Measurements from ENCODE around the gene GPC1.

Gene GPC1

DNA sequence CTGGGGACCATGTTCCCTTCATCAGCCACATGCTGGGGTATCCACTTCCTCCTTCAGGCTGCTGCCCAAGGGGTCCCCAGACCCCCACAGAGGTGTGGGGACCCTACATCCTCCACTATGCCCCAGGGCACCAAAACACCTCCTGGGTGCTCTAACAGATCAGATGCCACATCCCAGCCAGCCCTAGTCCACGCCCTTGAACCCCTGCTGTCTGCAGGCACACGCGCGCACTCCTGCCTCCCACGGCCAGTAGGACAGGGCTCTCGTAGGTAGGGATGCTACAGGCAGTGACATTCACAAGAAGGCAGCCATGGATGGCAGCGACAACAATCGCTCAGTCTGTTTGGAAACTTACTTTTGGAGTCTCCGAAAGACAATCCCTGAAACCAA, 3.0 kb upstream of the GPC1 start:
- no peak for DNase-seq

DNA sequence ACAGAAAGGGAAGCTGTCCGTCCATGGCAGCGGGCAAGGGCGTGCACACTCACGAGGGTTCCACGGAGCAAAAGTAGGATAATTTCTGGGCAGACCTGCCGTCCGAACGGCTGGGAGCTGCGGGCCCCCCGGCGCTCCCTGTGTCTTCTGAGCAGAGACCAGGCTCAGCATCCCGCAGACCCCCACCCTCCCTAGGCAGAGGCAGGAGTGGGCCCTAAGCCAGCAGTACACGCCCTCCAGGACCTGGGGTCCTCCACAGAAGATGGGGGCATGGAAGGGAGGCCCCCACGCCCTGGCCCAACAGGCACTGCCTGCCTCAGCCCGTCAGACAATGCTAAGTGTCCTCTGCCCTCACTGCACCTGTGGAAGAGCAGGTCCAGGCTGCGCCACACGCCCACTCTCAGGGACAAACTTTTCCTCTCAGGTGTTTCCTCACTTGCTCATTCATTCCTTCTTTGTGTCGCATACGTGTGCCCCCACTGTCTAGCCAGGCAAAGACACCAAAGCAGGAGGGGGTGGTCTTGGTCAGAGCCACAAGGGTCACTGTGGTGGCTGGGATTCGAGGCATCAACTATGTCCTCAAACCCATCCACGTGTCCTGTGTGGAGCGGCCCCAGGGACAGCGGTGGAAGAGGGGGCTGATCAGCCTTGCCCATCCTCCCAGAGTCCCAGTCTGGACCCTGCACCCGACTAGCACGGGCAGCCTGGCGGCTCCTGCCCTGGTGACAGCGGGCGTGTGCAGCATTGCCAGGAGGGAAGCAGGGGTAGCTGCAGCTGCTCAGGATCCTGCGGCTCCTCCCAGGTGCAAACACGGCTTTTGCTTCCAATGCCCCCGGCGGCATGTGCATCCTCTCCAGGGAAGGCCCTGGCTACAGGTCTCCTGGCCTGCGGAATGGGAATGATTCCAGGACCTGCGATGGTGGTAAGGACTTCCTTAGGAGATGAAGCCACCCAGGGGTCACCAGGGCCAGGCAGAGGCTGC, 2.4 kb upstream of the GPC1 start:
- no peak for DNase-seq

DNA sequence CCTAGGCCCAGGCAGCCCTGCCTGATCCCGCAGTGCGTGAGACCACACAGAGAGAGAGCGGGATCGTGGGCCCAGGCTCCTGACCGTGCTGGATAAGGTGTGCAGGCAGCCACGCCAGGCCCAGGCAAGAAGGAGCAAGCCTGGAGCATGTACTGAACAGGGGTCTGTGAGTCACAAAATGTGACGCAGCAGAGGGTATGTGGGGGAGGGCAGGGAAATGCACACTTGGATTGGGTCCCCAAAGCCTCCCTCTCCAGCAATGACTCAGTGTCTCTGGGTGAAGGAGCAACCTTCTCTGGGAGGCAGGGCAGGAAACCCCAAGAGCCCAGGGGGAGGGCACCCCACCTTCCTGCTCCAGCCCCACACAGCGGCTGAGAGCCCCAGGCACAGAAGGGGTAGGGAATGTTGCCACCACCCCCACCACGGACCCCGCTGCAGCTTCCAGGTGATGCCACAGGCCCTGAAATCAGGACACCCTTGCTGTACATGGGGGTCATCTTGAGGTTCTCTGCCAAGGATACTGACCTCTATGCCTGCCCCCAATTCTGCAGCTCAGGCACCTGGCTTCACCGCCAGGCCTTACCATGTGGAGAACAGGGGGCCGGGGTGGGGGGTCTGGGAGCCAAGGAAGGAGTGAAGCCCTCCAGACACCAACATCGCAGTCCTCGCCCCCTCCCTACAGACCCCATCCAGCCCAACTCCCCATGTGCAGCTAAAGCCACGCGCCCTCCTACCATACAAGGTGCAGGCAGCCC, 1.3 kb upstream of the GPC1 start:
- DNase-seq = no peak

DNA sequence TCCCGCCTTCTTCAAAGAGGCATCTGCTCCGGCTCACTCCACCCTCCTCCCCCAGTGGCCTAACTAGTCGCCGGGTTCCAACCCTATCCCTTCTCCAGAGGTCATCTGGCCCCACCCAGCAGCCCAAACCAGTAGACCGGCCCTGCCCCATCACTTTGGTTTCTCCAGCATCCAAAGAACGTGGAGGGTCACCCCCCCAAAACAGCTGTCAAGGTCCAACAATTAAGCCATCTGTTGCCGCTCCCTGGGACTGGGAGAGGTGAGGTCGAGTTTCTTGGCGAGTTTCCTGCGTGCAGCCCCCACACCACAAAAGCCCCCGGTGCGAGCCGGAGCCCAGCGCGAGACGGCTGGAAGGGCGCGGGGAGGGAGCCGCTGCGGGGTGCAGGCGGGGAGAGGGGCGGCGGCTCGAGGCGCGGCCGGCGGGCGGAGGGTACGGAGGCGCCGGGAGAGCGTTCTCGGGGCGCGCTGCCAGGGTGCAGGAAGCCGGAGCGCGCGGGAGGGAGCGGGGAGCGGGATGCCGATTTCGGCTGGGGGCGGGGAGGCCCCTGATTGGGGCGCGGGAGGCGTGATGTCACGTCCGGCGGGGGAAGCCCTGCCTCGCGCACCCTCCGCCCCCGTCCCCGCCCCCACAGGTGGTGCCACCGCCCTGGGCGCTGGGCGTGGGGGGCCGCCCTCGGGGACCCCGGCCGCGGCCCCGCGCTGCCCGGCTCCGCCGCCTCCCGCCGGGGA, 571 bp upstream of the GPC1 start:
- DNase-seq = peak; percentile 36

DNA sequence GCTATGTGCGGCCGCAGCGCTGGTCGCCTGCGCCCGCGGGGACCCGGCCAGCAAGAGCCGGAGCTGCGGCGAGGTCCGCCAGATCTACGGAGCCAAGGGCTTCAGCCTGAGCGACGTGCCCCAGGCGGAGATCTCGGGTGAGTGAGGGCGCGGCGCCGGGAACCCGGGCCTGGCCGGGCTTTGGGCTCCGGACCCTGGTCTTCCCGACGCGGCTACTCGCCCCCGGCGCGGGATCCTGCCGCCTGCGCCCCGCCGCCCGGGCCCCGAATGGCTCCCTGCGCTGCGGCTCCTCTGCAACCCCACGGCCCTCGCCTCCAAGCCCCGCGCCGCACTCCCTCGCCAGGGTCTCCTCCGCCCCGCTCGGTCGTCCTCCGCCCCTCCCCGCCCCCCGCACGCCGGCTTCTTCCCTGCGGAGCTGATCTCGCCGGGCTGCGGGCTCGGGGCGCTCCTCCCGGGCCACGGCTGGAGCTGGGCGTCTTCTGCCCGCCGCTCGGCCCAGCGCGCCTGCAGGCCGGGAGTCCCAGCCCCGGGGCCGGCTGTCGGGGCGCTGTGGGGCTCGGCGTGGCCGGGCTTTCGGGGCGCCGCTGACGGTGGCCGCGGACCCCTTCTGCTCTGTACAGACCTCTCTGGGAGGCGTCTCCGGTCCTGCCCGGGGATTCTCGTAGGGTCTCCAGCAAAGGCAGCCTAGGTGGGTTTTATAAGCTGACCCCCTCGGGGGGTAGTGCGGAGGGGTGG, 652 bp downstream of the GPC1 start:
- no peak for DNase-seq

DNA sequence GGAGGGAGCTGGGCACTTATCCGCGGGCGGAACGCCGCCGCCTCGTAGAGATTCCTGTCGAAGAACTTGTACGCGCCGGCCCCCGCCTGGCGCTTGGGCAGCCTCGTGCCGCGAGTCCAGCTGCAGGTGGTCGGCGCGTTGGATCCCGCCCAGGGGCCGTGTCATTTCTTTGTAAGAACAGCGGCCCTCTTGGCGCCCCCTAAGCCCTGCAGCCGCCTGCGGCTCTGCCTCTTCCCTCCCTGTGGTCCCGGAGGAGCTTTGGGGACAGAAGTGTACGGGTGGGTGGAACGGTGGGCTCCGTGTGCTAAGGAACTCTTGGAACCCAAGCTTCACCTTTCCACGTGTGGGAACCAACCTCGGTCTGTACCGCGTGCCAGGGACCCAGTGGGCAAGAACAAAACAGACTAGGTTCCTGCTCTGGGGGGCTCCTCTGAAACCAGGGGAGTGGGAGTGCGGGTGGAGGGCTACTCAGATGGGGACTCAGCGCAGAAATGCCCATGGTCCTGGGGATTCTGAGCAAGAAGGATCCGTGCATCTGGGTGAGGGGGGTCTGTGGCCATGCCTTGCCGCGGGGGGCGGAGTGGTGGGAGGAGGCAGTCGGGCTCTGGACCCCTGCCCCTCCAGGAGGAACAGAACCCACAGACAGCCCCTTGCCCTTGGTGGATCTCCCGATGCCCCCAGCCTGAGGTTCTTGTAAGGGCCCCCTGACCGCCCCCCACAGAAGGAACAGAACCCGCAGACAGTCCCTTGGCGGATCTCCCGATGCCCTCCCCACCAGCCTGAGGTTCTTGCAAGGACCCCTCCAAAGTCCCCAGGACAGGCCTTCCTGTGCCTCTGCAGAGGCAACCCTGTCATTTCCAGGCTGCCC, 1.5 kb downstream of the GPC1 start:
- no peak for DNase-seq

DNA sequence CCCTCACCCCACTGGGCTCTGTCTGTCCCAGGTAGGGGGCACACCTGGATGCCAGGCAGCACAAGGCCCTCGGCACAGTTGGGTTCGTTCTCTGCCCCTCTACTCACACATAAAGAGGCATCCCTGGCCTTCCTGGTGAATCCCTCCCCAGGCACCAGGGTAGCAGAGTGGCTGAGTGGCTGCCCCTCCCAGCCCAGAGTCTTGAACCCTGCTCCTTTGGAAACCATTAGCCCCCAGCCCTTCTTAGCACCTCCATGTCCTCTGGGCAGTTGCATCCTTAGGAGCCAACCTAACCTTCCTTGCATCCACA, 2.0 kb downstream of the GPC1 start:
- no peak for DNase-seq

DNA sequence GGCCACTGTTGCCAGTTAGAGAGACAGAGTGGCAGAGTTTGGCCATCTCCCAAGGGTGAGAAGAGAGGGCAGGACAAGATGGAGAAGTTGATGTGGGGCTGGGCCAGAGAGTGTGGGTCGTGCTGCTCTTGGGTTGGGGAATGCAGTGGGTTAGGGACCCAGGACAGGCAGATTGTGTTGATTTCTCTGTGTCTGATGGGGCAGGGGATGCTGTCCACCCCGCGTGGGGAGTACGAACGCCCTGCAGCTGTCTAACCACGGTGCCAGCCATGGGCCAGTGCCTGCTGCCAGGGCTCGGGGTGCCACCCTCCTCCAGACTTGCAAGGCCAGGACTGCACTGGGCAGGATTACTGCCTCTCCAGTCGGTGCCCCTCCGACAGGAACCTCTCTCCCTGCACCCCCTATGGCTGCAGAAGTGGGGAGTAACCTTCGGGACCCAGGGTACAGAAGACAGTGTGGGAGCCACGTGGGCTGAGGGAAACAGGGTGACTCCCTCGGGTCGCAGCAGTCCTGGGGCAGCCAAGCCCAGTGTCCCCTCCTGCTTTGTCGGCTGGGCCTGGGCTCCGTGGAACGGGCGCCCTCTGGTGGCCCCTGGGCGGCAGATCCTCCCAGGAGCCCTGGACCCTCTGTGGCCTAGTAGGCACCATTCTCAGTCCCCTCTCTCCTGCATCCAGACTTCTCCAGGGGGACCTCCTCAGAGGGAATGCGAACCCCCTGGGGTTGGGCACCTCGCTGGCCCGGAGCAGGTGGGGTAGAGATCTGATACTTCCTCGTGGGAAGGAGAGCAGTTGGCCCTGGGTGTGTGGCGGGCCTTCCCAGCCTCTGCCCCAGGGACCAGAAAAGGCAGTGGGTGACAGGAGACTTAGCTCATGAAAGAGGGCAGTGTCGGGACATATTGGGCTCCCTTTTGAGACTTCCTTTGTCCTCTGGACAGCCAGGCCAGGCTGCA, 2.7 kb downstream of the GPC1 start:
- DNase-seq = no peak

DNA sequence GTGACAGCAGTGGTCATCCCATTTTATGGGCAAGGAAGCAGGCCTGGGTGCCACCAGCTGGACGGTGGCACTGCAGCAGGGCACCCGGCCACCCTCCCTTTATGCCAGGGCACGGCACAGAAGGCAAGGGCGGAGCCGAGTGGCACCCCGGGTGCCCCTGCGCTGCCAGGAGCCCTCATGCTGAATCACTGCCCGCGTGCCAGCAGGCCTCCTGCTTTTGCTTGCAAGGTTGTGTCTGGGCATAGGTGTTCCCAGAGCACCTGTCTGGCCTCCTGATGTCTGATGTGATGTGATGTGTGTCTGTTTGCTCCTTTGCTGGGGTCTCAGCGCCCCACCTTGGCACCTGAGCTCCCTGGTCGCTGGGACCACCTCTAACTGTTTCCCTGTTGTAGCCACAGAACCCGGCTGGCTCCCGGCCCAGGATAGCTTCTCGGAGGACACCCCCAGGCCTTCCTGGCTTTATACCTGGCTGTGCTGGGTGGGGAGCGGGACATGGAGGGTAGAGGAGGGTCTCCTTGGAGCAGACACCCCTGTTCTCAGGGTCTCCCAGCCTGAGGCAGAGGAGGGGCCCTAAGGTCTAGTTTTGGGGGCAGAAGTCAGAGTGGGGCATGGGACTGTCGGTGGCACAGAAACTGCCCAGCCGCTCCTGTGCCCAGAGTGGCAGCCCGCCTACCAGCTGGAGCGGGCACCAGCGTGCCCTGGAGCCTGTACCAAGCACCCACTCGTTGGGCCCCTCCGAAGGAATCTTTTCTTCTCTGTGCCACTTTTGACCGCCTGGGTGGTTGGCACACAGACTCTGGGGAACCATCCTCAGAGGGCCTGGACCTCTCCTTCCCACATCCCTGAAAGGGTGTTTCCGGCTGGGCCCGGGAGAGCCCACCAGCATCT, 3.6 kb downstream of the GPC1 start:
- DNase-seq = no peak

DNA sequence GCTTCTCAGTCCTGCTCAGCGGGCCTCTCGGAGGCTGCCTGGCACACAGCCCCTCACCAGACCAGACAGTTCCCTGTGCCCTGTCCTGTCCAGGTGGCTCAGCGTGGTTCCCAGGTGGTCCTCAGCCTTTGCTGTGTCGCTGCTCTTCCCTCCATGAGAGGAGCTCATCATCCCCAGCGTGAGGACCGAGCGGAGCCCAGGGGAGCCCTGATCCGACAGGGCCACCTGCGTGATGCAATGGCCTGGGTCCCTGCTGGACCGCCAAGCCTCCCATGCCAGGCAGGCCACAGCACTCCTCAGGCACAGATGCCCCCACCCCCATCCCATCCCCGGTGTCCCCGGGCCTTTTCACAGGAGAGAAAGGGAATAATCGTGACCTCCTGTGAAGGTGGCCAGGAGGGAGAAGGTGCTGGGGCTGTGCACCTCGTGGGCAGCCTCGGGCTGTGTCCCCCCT, 4.3 kb downstream of the GPC1 start:
- no peak for DNase-seq

DNA sequence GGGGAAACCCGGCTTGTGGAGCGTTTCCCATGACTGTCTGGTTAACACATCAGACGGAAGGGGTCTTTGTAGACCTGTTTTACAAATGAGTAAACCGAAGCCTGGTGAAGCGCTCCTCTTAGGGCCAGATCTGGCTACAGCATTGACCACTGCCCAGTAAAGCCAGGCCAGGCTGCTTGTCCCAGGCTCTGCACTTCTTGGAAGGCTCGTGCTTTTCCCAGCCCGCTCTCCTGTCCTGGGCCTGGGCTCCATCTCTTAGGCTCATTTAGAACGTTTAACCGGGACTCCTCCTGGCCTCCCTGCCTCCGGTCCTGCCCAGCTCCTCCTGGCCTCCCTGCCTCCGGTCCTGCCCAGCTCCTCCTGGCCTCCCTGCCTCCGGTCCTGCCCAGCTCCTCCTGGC, 4.8 kb downstream of the GPC1 start:
- no peak for DNase-seq

DNA sequence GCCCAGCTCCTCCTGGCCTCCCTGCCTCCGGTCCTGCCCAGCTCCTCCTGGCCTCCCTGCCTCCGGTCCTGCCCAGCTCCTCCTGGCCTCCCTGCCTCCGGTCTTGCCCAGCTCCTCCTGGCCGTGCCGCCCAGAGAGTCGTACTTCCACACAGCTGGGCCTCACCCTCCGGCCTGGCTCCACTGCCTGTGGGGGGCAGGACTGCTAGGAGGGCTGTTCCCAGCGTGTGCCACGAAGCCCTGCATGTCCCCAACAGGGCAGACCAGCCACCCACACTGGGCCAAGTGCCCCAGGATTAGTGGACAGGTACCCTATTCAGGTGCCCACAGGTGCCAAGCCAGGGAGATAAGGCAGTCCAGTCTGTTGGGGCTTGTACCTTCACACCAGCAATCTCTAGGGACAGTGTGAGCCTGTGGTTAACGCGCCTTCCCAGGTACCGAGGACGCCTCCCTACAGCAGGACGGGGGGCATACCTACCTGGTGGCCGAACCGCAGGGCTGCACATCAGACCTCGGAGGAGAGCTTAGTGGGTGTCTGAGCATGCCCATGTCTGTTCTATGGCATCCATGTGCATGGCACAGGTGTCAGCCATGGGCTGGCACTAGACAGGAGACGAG, 5.3 kb downstream of the GPC1 start:
- no peak for DNase-seq

DNA sequence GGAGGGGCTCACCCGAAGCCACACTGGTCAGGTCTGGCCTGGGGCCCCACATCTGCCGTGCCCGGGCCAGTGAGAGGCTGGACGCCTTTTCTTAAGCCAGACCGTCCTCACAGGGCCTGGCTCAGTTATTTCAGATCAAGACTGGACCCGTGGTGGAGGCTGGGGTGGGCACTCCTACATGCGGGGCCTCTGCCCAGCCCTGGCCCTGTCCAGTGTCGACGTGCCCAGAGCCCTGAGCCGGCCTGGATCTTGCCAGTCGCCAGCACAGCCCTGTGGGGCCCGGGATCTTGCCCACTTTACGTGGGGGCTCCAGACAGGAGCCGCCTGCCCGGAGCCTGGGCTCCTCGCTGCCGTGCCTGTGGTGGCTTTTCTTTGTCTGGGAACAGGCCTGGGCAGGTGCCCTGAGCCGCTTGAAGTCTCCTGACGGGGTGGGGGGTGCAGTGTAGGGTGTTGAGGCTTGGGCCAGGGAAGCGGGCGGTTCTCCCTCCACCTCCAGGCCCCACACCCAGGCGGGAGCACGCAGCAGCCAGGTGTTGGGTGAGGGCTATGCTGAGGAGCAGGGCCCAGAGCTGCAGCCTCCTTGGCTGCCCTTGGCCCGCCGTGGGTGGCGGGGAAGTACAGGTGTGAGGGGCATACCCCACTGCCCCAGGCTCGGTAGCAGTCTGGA, 6.0 kb downstream of the GPC1 start:
- DNase-seq = no peak

DNA sequence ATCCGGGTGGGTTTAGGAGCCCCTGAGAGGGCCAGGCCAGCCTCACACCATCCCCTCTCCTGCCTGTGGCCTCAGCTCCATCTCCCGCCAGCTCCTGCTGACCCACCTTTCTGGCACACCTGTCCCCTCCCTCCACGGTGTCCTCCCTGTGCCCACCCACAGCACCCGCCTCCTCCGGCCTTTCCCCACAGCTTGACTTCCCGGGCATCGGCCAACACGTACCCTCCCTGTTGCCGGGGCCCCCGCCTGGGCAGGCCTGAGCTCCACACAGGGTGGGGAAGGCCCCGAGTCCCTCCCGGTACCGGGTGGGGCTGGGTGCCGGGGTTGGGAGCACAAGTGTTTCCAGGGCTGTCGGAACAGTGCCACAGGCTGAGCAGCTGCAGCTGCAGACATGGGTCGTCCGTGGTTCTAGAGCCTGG, 6.5 kb downstream of the GPC1 start:
- DNase-seq = no peak

DNA sequence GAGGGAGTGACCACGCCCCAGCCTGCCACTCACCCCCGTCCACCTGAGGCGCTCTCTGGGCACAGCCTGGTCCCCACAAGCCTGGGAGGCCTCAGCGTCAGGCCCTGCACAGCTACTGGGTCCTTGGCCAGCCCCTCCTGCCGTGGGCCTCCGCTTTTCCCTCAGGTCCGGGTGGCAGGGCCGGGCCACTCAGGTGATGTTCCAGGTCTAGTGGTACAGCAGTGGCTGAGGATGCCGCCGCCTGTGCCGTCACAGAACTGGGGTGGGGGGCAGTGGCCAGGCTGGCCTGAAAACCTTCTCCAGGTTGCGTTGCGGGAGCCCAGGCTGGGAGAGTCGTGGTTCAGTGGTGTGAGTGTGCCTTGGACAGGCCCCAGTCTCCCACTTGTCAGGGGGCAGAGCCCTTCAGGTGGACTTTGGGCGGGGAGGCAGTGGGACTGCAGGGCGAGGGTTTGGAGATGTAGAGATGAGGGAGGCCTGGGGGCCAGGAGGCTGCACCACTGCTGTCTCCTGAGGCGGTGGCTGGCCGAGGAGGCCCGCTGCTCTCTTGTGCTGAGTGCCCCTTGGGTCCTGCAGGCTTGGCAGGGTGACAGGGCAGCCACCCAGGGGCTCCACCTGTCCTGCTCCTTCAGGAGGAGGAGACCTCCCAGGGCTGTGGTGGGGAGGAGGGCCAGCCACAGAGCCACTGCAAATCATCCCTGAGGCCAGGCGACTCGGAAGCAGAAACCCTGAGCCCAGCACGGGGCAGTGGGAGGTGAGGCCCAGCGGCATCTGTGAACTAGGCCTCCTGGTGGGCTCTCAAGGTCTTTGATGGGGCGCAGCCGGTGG, 7.6 kb downstream of the GPC1 start:
- no peak for DNase-seq

DNA sequence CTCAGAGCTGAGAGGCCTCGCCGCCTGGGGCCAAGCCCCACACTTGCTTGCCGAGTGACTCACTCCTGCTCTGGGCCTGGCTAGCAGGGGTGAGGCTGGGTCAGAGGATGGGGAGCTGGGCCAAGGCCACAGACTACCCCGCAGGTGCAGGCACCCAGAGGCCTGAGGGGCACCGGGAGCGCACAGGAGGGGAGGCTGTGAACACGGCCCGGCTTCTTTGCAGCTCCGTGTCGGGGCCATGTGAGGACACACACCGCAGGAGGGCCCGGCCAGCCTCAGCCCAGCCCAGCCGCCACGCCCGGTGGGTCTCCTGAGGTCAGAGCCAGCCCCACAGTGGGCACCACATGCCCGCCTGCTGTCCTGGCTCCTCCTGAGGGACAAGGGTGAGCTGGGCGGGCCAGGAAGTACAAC, 8.4 kb downstream of the GPC1 start:
- DNase-seq = no peak

DNA sequence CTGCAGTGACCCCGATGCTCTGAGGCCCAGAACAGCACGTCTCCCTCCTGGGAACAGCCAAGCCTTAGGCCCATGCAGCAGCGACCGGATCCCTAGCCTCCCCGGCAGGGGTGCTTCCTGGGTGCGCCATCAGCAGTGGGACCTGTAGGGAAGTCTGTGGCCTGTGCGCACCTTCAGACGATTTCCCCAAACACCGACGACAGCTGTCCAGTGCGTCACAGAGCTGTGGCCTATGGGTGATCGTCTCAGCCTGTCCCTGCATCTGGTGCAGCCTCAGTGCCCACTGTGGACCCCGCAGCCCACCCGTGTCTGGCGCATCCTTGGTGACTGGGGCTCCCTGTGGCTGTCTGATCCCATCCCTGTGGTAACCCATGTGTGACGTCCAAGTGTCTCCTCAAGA, 9.0 kb downstream of the GPC1 start:
- DNase-seq = no peak

All from NCI-H1417 treated with DMSO at 0.1 percent for 48 hours (cell line).